Panc1 (cell line): Measurements from ENCODE around the gene CEP104.

ENCODE experiments used
- TF ChIP-seq, protein P1 (sequence below): fragments of 450-650 bp; IDR thresholded peaks from 2 replicates; pipeline ENCODE4 v1.5.1; 2017; ENCODE audit warnings: mild to moderate bottlenecking
- TF ChIP-seq, protein P2 (sequence below), 2 experiments: IDR thresholded peaks; 2 replicates each; pipeline ENCODE4 v1.6.1; 2011 to 2012; ENCODE audit warnings: low read depth in 2 of 2, control low read depth in 1 of 2, low read length in 1 of 2, mild to moderate bottlenecking in 1 of 2, moderate library complexity in 1 of 2; ENCODE audit not compliant: insufficient read depth in 1 of 2

DNA sequence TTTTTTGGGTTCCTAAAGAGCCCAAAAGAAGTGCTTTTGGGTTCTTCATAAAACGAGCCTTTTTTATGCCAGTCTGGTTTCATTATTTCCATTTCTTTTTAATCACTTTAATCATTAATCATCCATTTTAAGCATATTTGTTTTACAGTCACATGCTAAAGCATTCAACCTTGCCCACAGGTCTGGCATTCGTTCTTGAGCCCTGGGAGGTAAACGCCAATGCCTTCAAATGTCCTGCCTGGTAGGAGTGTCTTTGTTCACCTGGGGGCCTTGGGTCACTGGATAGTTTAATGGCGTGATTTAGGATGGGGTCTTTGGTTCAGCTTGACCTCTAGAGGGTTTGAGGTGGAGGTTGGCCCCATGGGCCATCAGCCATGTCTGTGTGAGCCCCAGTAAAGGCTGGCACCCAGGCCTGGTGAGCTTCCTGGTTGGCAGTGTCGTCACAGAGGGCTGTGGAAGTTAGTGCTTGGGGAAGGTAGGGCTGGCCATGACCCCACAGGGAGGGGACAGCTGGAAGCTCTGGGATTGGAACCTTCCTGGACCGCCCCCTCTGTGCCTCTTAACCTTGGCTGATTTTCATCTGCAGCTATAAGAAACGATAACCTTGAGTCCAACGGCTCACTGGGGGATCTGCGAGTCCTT, 22.9 kb upstream of the CEP104 start:
- TF ChIP-seq, protein P1, sequence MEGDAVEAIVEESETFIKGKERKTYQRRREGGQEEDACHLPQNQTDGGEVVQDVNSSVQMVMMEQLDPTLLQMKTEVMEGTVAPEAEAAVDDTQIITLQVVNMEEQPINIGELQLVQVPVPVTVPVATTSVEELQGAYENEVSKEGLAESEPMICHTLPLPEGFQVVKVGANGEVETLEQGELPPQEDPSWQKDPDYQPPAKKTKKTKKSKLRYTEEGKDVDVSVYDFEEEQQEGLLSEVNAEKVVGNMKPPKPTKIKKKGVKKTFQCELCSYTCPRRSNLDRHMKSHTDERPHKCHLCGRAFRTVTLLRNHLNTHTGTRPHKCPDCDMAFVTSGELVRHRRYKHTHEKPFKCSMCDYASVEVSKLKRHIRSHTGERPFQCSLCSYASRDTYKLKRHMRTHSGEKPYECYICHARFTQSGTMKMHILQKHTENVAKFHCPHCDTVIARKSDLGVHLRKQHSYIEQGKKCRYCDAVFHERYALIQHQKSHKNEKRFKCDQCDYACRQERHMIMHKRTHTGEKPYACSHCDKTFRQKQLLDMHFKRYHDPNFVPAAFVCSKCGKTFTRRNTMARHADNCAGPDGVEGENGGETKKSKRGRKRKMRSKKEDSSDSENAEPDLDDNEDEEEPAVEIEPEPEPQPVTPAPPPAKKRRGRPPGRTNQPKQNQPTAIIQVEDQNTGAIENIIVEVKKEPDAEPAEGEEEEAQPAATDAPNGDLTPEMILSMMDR, result no peak
- TF ChIP-seq, protein P2, sequence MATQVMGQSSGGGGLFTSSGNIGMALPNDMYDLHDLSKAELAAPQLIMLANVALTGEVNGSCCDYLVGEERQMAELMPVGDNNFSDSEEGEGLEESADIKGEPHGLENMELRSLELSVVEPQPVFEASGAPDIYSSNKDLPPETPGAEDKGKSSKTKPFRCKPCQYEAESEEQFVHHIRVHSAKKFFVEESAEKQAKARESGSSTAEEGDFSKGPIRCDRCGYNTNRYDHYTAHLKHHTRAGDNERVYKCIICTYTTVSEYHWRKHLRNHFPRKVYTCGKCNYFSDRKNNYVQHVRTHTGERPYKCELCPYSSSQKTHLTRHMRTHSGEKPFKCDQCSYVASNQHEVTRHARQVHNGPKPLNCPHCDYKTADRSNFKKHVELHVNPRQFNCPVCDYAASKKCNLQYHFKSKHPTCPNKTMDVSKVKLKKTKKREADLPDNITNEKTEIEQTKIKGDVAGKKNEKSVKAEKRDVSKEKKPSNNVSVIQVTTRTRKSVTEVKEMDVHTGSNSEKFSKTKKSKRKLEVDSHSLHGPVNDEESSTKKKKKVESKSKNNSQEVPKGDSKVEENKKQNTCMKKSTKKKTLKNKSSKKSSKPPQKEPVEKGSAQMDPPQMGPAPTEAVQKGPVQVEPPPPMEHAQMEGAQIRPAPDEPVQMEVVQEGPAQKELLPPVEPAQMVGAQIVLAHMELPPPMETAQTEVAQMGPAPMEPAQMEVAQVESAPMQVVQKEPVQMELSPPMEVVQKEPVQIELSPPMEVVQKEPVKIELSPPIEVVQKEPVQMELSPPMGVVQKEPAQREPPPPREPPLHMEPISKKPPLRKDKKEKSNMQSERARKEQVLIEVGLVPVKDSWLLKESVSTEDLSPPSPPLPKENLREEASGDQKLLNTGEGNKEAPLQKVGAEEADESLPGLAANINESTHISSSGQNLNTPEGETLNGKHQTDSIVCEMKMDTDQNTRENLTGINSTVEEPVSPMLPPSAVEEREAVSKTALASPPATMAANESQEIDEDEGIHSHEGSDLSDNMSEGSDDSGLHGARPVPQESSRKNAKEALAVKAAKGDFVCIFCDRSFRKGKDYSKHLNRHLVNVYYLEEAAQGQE (IDR thresholded peaks at IDR 0.05; ENCODE audit: insufficient read depth in 1 of 2, low read depth in 2 of 2, low read length in 1 of 2), result no peak
